ENCODE data around the gene SLC2A4RG. TPM values are rescaled to one million over a fixed set of nuclear protein-coding genes. Genes with fewer than 3 reads are reported as not detected.

SLC2A4RG gene
- total and polyA plus RNA-seq, 2 of the 4 experiments (the other 2 are of a cell fraction) = 5.0 to 50.3 TPM

DNA sequence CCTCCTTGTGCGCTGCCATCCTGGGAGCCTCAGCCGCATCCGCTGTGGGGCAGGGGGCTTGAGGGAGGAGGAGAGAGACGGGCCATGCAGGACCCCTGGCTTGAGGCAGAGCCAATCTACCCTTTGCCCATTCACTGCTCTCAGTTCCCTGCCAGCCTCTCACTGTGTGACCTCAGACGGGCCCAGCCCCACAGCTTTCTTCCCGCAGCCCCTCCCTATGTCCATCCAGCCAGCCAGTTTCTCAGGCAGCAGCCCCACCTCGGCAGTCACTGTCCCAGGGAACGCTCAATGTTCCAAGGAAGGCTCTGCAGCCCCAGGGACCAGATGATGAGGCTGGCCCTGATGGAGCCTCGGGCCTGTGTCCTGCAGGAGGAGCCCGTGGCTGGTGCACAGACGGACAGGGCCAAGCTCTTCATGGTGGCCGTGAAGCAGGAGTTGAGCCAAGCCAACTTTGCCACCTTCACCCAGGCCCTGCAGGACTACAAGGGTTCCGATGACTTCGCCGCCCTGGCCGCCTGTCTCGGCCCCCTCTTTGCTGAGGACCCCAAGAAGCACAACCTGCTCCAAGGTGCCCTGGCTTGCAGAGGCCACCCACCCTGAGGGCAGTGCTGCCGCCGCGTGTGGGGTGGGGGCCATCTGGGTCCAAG, 47.0 kb upstream of the SLC2A4RG start (continued):
- TF ChIP-seq MXI1 (IDR thresholded peaks at IDR 0.05; ENCODE audit: borderline replicate concordance, low read depth, low read length) (no peak), FOS (IDR thresholded peaks at IDR 0.05; ENCODE audit: low read depth, low read length) (no peak)
- TF ChIP-seq, protein P1, sequence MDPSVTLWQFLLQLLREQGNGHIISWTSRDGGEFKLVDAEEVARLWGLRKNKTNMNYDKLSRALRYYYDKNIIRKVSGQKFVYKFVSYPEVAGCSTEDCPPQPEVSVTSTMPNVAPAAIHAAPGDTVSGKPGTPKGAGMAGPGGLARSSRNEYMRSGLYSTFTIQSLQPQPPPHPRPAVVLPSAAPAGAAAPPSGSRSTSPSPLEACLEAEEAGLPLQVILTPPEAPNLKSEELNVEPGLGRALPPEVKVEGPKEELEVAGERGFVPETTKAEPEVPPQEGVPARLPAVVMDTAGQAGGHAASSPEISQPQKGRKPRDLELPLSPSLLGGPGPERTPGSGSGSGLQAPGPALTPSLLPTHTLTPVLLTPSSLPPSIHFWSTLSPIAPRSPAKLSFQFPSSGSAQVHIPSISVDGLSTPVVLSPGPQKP (IDR thresholded peaks at IDR 0.05; ENCODE audit: borderline replicate concordance, low read depth, low read length) = no peak
- TF ChIP-seq, protein P2, sequence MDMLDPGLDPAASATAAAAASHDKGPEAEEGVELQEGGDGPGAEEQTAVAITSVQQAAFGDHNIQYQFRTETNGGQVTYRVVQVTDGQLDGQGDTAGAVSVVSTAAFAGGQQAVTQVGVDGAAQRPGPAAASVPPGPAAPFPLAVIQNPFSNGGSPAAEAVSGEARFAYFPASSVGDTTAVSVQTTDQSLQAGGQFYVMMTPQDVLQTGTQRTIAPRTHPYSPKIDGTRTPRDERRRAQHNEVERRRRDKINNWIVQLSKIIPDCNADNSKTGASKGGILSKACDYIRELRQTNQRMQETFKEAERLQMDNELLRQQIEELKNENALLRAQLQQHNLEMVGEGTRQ (IDR thresholded peaks at IDR 0.05; ENCODE audit: low read depth, low read length) = no peak

All from IMR-90 (cell line).